ENCODE data around the gene CENPP. TPM values are rescaled to one million over a fixed set of nuclear protein-coding genes. Genes with fewer than 3 reads are reported as not detected.

The CENPP gene
- polyA plus RNA-seq, 3 donors from 2014 or later = 4.5 to 9.7 (median 4.7) TPM

DNA sequence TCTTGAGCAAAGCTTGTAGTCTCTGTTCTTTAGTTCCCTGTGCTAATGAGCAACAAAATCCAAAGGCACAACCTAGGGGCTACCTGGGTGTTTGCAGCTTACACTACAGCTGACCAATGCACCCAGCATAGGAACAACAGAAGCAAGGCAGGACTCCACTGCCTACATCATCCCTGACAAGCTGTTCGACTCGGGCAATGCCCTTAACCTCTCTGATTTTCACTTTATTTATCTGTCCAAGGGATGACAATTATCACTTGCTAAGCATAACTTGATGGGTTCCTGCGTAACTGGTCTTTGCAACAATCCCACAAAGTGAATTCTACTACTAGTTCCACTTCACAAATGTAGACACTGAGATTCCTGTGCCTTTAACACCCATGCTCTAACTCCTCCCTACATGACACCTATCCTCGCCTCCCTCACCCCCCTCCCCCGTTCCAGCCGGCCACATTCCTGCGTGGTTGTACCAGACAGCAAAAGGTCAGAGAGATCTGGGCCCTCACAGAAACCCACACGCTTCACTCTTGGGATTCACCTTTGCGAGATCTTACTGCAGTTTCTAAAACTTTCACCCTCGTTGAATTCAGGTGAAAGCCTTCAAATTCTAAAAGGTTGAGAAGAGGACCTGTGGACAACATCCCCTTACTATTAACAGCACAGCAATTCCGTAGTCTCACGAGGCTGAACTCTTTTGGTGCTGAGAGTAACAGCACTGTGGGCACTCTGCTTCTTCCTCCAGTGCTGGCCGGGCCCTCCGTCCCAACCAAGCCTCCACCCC is 343.2 kb downstream of the CENPP start:
- Mint-ChIP-seq H3K27me3 (ENCODE audit: low read depth in 3 of 3) (peaks cover 3 to 14% (median 6%) of the 10 kb centered on the region in 3 donors), H3K27ac (peak overlapping the region; percentile 81 to 98 (median 94)), H3K4me1 (peaks cover 50 to 53% of the 10 kb centered on the region in 2 donors), H3K36me3 (no peaks in the 10 kb centered on the region), H3K4me3 (peak overlapping the region; percentile 93 to 96 (median 95)), H3K9me3 (no peaks in the 10 kb centered on the region)
- DNase-seq = peak; percentile 17 to 29 (median 28)

- Mint-ChIP-seq H3K4me1 (peaks cover 44 to 48% of the 10 kb centered on the region in 2 donors), H3K36me3 (no peaks in the 10 kb centered on the region), H3K27me3 (ENCODE audit: low read depth in 3 of 3) (peaks cover 3 to 14% (median 6%) of the 10 kb centered on the region in 3 donors), H3K9me3 (no peaks in the 10 kb centered on the region), H3K4me3 (peak overlapping the region; percentile 93 to 96 (median 95)), H3K27ac (peak overlapping the region; percentile 81 to 98 (median 94))
- no peak for DNase-seq
Observed at GRCh38 chr9:92669527-92669889, 343.8 kb downstream of the CENPP start.

Other genes with a start within 250 kb of the CENPP start
- gene SPTLC1, start 210.5 kb upstream of the CENPP start, polyA plus RNA-seq = 10 to 100 TPM; 33.0 to 51.3 (median 39.5) TPM
- 10 to 100 TPM; 34.3 to 69.5 (median 52.9) TPM for gene IARS1, start 32.3 kb upstream of the CENPP start, polyA plus RNA-seq
- gene NOL8, start 603 bp upstream of the CENPP start, polyA plus RNA-seq = 10 to 100 TPM in 2 of 3 donors, 1 to 10 TPM in 1; 7.7 to 26.3 (median 10.5) TPM
- under 1 TPM in 1 of 3 donors, not detected in 2; 0.13 TPM for gene OGN, start 78.6 kb downstream of the CENPP start, polyA plus RNA-seq
- under 1 TPM in 1 of 3 donors, not detected in 2; 0.09 TPM for gene OMD, start 98.5 kb downstream of the CENPP start, polyA plus RNA-seq
- not detected for gene ASPN, start 156.6 kb downstream of the CENPP start, polyA plus RNA-seq
- gene ECM2, start 210.0 kb downstream of the CENPP start, polyA plus RNA-seq = under 1 TPM in 1 of 3 donors, not detected in 2; 0.16 TPM

Measured in immature natural killer cell (primary cell).